GM18508 (cell line): ENCODE results near the gene QRICH1.

Experiments
- ATAC-seq: cut with Tn5 transposase; IDR thresholded peaks from one replicate; pipeline ENCODE4 v1.9.1; 2021; ENCODE audit warnings: moderate number of reproducible peaks; ENCODE audit not compliant: insufficient read depth, unreplicated experiment

The QRICH1 gene

DNA sequence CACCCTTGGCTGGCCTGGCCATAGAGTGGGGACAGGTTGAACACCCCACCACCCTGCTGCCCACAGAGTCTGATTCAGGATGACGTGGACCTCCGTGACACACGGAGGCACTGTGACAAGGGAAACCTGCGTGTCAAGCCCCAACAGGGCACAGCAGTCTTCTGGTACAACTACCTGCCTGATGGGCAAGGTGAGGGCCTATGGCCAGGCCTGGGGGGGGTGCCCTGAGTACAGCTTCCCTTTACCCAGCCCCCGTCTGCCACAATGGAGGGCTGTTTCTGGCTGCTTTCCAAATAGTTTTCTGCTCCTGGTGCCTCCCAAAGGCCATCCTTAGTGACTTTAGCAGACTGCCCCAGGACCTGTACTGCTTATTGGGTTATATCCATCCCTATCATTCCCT, 87.9 kb downstream of the QRICH1 start:
- no peak for ATAC-seq

DNA sequence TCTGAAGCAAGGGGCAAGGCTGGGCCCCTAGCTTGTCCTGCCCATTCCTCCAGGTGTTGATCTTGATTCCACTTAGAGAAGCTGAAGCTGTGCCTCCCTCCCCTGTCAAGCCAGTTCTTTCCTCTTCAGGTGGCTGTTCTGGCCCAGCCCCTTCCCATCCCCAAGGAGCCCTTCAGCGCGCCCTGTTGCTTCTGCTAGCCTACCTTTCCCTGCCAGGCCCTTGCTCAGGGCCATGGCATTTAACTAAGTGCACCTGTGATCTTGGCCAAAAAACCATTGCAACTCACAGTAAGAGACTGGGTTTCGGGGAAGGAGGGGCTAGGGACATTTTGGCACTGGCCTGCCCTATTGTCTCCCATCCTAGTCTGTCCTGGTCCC, 88.6 kb downstream of the QRICH1 start:
- ATAC-seq, result no peak

DNA sequence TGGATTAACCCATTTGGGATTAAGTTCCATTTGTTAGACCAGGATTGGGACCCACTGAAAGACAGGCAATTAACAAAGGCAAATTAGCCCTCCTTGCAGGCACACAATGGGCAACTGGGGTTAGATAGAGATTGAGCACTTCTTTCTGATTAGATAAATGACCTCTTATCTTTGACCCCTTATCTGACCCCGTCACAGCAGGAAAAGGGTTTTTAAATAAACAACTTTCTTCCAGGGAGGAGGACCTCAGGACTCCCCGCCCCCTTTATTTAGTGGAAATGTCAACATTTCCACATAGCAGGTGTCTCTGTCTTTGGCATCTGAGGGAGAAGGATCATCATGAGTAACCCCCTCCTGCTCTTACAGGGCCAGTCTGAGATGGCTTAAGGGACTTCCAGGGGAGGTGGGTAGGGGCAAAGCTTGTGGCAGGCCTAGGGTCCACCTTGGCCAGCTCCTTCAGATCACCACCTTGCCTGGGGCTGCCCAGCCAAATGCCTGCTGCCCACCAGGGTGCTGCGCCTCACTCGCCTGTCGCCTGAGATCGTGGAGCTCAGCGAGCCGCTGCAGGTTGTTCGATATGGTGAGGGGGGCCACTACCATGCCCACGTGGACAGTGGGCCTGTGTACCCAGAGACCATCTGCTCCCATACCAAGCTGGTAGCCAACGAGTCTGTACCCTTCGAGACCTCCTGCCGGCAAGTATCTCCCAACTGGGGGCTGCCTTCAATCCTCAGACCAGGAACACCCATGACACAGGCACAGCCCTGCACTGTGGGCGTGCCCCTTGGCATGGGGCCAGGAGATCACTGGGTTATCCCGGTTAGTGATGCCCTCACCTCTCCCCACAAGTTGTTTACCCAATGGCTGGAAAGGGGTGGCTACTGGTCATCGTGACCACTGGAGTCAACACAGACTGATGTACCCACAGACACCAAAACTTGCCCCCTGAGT, 89.2 kb downstream of the QRICH1 start:
- ATAC-seq, result no peak

DNA sequence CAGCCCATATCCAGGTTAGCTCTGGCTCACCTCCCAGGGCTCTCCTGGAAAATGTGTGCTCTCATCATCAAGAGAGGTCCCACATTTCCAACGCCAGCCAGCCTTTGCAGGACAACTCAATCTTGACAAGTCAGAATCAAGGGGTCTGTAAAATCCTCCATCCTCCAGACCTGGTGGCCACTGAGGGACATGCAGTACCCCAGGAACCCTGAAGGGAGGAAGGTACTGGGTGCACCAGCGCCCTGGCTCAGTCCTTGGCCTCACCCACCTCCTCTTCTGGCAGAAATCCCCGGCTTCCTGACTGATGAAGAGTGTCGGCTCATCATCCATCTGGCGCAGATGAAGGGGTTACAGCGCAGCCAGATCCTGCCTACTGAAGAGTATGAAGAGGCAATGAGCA, 92.7 kb downstream of the QRICH1 start:
- no peak for ATAC-seq

DNA sequence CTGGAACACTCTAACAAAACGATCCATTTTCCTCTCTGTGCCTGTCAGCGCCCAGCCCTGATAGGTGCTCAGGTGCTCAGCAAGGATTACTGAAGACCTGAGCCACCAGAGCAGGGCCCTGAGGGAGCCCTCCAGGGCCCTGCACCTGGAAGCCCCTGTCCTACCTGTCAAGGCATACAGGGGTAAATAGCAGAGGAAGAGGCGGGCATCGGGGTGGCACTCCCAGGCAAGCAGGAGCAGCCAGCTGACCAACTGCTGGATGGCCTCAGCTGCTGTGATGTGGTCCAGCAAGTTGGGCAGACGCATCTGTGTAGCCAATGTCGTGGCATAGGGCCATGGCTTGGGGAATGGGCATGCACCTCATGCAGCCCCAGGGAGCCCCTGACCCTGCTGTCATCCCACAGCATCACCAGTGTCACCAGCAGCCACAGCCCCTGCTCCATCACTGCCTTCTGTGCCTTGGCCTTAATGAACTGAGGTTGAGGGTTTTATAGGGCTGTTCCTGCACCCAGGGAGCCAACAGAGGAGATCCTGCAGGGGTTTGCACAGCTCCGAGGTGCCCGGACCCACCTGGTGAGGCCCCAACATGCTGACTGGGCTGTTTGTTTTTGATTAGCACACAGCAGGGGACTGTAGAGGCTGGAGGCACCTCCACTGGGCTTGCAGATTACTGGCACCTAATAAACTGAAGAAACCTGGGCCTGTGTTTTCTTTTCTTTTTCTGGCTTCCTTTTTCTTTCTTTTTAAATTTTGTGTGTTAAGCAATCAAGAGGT, 94.6 kb downstream of the QRICH1 start:
- ATAC-seq, result no peak

GRCh38 chr3:48997714-48998637, 95.9 kb downstream of the QRICH1 start:
- no peak for ATAC-seq

DNA sequence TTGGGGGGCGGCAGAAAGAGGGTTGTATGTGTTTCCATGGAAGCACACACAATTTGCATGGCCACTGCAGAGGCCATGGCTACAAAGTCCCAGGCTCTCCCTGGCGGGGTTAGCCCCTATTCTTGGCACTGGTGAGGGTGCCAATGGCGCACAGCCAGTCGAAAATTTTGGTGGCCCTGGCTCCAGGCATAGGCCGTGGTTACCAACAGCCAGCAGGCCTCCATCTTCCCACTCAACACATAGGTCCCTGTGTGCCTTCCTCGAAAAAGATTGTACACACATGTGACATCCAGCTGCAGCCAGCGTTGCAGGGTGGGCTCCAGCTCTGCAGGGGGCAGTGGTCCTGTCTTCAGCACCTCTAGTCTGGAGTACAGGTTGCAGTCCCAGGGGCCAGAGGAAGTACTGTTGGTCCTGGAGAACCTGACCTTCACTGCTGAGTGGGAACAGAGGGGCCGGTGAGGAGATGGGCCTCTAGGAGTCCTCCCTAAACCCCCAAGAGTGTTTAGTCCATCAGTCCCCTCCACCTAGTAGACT, 96.7 kb downstream of the QRICH1 start:
- no peak for ATAC-seq

DNA sequence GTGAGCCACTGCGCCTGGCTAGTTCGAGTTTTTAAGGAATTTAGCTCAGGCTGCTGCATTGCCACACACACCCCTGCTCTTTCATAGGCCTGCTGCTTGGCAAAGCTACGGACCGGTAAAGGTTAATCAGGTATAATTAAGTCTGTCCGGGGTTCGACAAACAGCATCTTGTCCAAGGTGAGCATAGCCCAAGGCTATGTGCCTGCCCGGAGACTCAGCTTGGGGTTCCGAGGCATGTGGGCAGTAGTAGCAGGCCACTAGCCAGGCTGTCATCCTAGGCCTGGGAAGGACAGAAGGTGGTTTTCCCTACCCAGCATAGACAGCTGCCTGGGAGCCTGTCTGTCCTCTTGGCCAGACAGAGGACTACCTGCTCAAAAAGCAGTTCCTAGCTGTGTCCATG, 97.2 kb downstream of the QRICH1 start:
- no peak for ATAC-seq

DNA sequence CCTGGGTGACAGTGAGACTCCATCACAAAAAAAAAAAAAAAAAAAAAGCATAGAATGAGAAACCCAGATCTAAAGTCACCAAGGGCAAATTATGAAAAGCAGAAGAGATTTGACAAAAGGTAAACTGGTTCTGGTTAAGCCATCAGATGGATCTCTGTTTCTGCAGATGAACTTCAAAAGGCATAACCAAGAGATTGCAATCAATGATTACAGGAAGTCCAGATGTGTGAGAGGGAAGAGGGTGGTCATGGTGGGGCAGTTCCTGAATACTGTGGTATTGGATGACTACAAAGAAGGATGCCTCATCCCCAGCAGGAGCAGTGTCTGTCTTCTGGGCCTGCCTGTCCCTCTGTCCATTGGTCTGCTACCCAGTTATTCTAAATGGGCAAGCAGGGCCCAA, 100.0 kb downstream of the QRICH1 start:
- ATAC-seq, result no peak

GRCh38 chr3:48991851-48992545, 101.9 kb downstream of the QRICH1 start:
- ATAC-seq, result no peak

DNA sequence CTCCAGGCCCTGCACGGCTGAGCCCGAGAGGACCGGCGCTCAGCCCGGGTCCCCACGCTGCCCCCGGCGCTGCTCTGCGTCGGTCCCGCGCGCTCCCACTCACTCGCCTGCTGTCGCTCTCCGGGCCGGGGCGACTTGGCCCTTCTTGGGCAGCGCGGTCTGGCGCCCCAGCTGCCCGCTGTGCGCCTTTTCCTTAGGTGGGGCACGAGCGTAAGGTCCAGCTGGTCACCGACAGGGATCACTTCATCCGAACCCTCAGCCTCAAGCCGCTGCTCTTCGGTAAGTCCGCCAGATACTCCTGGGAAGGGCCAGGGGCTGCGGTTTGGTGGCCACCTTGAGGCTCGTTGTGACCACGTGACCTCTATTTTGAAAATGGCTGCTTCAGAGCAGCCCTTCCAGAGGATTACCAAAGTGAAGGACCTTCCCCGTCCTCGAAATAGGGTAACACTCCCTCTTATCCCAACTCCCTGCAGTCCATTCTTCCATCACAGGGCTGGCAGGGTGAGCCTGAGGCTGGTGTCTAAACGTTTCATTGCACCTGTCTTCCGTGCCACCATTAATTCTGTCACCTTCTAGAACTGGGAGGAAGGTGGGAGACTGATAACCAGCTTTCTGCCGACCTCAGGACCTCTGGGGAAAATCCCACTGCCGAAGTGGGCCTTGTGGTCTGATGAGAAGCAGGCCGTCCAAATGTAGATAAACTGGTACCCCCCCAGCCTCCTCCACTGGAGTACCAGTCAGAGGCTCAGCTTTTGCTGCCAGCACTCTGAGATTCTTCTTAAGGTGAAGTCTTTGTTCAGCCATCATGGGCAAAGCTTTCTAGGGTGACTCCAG, 103.0 kb downstream of the QRICH1 start:
- ATAC-seq, result no peak

GRCh38 chr3:48989796-48990635, 103.9 kb downstream of the QRICH1 start, which contains the start of gene P4HTM:
Gene P4HTM (plus strand): TSS chr3:48990241. CDS start chr3:48990257, 16 bp downstream.
- ATAC-seq, result no peak

- ATAC-seq, result no peak
These were observed 104.6 kb downstream of the QRICH1 start for GRCh38 chr3:48989126-48989795.

DNA sequence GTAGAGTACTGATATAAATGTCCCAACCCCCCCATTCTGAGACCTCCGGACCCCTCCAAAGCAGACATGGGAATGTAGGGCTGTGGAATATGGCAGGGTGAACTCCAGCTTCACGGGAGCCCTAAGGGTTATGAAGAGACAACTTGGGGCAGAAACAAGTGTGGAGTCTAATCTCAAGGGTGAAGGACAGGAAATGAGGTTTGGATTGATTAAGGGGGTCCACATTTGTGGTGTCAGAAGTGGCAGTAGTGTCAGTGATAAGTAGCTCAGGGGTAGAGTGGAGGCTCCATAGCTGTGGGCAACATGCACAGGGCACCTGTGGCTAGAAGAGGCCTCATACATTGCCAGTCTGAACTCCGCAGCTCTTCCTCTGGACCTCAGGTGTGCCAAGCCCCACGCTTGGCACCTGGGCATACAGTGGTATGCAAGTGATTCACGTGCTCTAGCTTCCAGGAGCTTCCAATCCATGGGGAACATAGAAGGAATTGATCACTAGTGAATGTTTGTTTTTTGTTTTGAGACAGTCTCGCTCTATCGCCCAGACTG, 108.0 kb downstream of the QRICH1 start:
- ATAC-seq, result no peak

GRCh38 chr3:48984663-48985062, 109.2 kb downstream of the QRICH1 start:
- no peak for ATAC-seq

- ATAC-seq, result no peak
These were observed 110.8 kb downstream of the QRICH1 start for GRCh38 chr3:48983096-48983495.

DNA sequence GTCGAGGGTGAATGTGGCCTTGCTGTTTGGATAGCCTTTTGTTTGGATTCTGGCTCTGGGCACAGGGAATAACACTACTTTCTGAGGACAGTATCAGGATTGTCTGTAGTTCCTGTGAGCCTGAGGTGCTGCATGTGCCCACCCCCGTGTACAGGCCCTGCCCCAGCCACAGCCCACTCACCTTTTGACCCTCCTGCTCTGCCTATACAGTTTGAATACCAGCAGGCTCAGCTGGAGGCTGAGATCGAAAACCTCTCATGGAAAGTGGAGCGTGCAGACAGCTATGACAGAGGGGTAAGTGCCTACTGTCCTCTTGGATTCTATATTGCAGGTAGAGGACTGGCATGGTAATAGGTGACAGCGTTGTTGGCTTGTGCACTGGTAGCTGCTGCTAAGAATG, 111.2 kb downstream of the QRICH1 start:
- ATAC-seq, result no peak
